Mammary epithelial cell (primary cell): ENCODE data around the gene STK39.

Source experiments
- CTCF ChIP-seq, 2 donors: IDR thresholded peaks in 1 of 2; conservative IDR thresholded peaks in 1 of 2; 2 replicates each; pipeline ENCODE4 v1.5.1; 2011 to 2012; ENCODE audit warnings: inconsistent platforms in 2 of 2, low read length in 2 of 2, mild to moderate bottlenecking in 2 of 2, control low read depth in 1 of 2, low read depth in 1 of 2; ENCODE audit not compliant: insufficient read depth in 1 of 2; ENCODE audit errors: extremely low read depth in 1 of 2
- EZH2 ChIP-seq: IDR thresholded peaks from 2 replicates; pipeline ENCODE4 v1.6.1; 2012; ENCODE audit warnings: low read length, inconsistent platforms, borderline replicate concordance

DNA sequence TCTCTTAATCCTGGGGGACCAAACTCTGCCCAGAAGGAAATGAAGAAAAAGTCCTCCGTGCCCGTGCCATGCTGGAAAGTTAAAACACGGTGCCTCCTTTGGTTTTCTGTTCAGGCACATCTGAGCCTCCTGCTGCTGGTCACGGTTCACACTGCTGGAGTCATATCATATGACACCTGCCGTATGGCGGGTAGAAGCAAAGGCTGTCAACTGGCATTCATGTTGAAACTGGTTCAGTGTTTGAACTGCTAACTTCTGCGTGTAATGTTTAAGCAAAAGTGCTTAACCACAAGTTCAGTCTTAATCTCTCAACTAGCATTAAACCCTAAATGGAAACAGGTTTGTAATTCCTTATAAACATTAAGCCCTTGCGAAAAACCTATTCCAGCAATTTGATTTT lies 3.1 kb downstream of the STK39 start:
- no peak for TF ChIP-seq CTCF (conservative IDR thresholded peaks at IDR 0.05 in 1 of 2, IDR thresholded peaks at IDR 0.05 in 1 of 2; ENCODE audit: extremely low read depth in 1 of 2, insufficient read depth in 1 of 2, low read depth in 1 of 2, low read length in 2 of 2)
- no peak for TF ChIP-seq EZH2
